SU-DHL-6 (cell line): Measurements from ENCODE around the gene GJA4.

ENCODE experiments used
- EZH2phosphoT487 ChIP-seq: fragments of 200-600 bp; sonication (generic), shearing (Covaris generic); conservative IDR thresholded peaks from 2 replicates; pipeline ENCODE4 v1.6.1; 2018; ENCODE audit warnings: mild to moderate bottlenecking, antibody characterized with exemption, low read length, moderate library complexity, mixed read lengths
- TF ChIP-seq, protein P1 (sequence below): fragments of 200-600 bp; sonication (generic); IDR thresholded peaks from one replicate; pipeline ENCODE4 v1.5.1; 2017; ENCODE audit warnings: antibody characterized with exemption, mild to moderate bottlenecking, low read length, moderate library complexity; ENCODE audit not compliant: insufficient read depth, poor library complexity, severe bottlenecking

DNA sequence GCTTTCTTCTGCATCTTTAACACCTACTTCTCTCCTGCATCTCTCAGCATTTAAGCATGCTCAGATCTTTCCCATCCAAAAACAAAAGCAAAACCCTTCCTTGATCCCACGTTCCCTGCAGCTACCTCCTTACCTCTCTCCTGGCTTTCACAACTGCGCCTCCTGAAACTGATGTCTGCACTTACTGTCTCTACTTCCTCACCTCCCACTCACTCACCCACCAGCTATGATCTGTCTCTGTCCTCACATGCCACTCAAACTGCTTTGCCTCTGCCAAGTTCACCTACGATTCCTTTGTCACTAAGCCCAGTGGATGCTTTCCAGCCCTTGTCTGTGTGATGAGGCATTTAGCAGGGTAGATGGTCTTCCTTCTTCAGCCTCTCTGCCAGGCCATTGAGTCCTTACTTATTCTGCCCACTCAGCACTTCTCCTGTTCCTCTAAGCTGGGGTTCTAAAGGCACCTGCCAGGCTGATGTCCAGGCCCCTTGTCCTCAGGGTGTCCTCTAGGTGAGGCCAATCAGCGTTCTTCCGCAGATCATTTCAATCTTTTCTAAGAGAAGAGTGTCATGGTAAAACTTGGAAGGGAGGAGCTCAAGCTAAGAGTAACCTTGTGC, 21.8 kb upstream of the GJA4 start:
- TF ChIP-seq, protein P1, sequence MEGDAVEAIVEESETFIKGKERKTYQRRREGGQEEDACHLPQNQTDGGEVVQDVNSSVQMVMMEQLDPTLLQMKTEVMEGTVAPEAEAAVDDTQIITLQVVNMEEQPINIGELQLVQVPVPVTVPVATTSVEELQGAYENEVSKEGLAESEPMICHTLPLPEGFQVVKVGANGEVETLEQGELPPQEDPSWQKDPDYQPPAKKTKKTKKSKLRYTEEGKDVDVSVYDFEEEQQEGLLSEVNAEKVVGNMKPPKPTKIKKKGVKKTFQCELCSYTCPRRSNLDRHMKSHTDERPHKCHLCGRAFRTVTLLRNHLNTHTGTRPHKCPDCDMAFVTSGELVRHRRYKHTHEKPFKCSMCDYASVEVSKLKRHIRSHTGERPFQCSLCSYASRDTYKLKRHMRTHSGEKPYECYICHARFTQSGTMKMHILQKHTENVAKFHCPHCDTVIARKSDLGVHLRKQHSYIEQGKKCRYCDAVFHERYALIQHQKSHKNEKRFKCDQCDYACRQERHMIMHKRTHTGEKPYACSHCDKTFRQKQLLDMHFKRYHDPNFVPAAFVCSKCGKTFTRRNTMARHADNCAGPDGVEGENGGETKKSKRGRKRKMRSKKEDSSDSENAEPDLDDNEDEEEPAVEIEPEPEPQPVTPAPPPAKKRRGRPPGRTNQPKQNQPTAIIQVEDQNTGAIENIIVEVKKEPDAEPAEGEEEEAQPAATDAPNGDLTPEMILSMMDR: no peak
- no peak for TF ChIP-seq EZH2phosphoT487
